GM21737 (cell line): ENCODE measurements around the gene UST.
"Not testable (repeated sequence)": the region's sequence is repeated elsewhere in the genome, so short reads cannot be mapped to it uniquely, and the experiment has no call there.

ENCODE experiments used
- ATAC-seq: cut with Tn5 transposase; IDR thresholded peaks from one replicate; pipeline ENCODE4 v1.9.1; 2021; ENCODE audit warnings: mild to moderate bottlenecking, moderate library complexity; ENCODE audit not compliant: unreplicated experiment

Gene UST

DNA sequence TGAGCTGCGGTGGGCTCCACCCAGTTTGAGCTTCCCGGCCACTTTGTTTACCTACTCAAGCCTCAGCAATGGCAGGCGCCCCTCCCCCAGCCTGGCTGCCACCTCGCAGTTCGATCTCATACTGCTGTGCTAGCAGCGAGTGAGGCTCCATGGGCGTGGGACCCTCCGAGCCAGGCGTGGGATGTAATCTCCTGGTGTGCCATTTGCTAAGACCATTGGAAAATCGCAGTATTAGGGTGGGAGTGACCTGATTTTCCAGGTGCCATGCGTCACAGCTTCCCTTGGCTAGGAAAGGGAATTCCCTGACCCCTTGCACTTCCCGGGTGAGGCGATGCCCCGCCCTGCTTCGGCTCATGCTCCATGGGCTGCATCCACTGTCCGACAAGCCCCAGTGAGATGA is 117.3 kb downstream of the UST start:
- not testable (repeated sequence) for ATAC-seq

DNA sequence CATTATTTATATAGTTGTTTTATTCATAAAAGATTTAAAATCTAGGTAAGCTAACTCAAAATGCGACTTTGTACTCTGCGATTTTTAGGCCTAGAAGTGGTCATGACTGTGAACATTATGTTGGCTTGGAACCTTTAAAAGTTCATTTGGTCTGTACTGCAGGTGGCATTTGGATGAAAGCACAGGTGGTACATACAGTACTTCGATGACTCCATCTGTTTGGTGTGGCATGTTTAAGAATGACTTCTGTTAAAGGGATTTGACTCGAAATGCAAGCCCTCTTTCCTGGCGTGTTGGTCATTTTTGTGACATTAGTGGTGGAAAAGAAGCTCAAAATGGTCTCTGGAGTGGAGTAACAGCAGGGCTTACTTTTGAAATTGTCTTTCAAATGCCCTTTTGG is 118.1 kb downstream of the UST start:
- ATAC-seq = no peak

DNA sequence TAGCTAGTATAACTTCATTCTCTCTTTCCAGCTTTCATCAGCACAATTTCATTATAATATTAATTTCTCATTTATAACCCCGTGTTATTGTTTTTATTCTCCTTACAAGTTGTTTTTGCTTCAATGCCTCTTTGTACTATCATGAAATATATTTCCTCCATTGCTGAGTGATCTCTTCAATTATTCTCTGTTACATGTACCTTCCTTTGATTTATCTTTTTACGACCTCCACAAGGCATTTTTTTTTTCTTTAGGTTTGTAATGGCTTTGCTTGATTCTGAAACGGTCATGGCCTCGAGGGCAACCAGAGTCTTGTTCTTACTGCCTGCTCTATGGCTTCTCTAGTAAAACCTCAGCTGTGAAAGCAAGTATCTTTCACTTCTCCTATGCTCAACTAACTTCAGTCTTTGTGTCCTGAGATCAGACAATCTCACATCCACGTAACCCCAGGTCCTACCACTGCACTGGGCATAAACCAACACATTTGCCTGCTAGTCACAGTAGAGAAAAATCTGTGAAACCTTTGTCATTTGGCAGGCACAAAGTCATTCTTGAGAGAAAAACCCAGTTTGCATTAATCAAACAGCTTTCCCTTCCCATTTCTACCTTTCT is 119.9 kb downstream of the UST start:
- peak; percentile 86 for ATAC-seq

DNA sequence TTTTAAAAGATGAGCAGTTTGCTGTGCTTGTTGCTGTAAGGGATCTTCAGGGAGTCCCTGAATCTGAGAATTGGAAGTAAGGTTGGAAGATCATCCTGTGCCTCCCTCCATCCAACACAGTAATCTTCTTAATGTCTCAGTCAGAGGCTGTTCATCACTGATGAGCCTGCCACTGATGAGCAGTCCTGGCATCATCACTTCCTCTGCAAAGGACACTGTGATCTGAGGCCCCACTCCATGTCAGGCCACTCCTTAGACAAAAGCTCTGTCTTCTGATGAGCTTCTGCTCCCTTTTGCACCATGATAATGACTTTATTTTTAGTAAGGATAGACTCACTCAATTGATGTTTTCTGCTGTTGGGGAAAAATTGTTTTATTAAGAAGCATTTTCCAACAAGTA is 121.0 kb downstream of the UST start:
- no peak for ATAC-seq

DNA sequence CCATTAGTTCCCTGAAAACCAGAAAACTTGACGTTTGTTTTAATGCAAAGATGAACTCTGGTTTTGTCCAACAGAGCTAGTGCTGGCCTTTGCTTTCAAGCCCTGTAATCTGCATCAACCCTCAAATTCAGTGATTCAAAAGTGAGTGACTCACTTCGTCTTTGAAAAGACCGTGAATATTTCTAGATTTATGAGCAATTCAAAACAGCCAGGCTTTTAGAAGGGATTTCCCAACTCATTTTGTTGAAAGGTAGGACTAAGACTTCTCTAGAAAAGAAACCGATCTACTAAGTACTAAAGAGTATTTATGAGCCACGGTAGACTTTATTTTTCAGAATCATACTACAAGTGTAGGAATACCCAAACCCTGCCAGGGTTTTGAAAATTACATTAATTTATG is 121.5 kb downstream of the UST start:
- ATAC-seq = no peak

DNA sequence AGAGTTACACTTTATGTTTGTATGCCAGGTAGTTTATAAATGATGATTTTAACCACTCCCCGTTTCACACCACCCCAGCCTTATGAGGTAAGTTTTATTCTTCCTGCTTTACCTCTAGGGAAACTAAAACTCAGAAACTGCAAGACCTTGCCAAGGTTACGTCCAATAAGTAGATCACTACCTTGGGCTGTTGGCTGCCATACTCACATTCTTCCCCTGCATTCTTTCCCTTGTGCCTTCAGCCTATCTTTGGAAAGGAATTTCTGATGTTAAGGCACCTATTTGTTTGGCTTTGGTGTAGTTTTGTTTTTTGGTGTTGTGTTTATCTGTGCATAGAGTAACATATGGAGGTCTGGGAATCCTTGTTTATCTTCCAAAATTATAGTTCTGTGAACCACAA is 122.1 kb downstream of the UST start:
- no peak for ATAC-seq

DNA sequence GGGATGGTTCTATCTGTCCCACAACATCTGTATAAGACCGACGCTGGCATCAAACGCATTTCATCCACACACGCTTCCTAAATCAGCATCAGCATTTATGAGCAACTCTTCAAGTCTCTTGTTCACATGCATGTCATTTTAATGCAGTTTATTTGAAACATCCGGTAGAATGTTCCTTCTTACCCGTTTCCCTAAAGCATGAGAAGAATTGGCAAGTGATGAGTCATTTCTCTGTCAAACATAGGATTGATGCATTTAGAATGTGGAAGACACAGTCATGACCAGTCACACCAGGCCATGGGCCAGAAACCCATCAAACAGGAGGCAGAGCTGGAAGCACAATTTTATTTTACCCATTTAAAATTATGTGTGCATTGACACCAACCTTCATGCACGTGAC is 122.8 kb downstream of the UST start:
- no peak for ATAC-seq

DNA sequence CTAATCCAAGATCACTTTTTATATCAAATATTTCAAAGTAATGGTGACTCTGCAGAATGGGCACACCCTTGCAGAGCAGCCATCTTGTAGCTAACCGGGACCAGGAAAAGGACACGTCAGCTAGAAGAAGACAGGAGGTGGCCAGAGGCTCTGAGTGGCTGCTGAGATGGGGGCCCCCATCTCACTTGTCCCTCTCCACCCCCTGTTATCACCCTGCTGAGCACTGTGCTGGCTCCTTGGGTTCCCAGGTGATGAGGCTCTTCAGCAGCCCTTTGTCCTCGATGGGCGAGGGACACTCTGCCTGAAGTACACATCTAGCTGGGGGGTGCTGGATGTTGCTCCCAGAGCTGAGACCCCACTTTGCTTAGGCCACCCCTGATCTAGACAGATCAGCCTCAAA is 126.3 kb downstream of the UST start:
- ATAC-seq = no peak

DNA sequence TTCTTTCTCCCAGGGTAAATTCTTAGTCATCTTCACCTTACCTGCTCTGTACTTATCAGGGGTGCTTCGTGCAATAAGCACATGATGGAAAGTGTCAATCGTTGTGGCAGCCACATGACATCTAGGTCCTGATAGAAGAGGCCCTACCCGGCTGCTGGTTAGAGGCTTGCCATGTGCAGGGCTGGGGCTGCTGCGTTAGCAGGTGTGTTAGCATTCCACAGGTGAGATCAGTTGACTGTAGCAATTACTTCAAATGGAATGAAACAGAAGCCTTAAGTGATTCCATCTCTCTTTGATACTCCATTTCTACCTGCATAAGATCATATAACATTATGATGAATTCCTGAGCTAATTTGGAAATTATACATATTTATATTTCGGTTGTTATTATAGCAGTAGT is 127.0 kb downstream of the UST start:
- no peak for ATAC-seq

DNA sequence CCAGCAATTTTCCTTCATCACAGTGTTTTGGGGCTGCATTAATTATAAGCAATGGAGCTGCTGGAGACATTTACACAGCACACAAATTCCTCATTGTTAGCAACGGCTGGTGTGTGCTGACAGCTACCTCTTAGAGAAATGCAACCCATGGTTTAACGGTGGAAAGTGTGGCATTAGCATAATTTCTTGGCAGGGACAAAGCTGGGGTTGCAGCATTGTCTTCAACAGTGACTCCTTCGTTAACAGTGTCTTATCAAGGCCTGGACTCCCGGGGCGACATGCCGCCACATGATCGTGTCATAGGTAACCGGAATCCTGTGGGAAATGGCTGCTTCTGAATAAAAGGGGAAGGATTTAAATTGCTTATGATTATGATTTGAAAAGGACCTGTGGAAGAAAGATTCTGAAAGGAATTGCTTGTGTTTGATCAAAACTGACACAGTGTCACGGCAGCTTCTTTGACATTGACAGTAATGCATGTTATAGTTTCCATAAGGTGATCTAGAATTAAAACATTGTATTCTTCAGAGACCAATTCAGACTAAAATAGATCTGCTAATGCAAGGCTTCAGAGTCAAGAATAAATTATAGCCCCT is 128.0 kb downstream of the UST start:
- no peak for ATAC-seq

DNA sequence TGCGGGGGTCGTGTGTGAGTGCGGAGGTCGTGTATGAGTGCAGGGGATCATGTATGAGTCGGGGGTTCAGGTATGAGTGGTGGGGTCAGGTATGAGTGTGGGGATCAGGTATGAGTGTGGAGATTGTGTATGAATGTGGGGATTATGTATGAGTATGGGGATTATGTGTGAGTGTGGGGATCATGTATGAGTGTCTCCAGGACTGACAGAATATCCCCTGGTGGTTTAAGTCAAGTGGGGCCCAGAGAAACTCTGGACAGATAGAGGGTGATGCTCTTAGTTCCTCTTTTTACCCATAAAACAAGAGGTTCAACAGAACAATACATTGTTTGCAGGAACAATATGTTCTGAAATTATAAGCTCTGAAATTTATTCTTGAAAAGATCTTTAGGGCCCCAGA is 131.9 kb downstream of the UST start:
- ATAC-seq = no peak

DNA sequence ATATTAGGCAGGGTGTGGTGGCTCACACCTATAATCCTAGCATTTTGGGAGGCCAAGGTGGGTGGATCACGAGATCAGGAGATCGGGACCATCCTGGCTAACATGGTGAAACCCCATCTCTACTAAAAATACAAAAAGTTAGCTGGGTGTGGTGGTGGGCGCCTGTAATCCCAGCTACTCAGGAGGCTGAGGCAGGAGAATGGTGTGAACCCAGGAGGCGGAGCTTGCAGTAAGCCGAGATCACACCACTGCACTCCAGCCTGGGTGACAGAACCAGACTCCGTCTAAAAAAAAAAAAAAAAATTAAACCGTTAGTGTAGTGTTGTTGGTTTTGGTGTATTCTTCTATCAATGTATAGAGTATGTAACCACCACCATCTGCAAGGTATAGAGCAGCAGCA is 133.9 kb downstream of the UST start:
- ATAC-seq = not testable (repeated sequence)

DNA sequence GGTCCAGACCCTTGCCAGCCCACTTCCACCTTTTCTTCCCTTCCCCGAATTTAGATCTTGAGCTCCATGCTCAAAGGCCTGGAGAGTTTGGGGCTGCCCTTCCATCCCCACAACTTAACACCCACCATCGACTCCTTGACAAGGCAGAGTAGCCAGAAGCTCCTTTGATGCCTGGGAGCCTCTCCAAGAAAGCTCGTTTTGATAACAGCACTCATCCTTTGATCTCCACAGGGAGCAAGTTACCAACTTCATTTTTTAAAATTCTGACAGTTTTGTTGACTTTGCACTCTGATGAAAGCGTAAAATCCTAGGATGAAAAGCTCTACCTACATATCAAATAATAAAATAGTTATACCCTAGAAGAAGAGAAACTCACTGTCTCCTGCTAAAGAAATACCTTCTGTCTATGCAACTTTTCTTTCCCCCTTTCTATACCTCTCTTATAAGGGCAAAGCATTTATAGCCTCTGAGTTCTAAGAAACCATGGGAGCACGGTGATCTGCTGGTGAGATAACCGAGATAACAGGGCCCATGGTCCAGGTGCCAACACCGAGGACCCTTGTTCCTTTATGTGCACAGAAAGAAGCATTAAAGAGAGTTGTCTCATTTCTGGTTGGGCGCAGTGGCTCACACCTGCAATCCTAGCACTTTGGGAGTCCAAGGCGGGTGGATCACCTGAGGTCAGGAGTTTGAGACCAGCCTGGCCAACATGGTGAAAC is 134.9 kb downstream of the UST start:
- ATAC-seq = no peak

DNA sequence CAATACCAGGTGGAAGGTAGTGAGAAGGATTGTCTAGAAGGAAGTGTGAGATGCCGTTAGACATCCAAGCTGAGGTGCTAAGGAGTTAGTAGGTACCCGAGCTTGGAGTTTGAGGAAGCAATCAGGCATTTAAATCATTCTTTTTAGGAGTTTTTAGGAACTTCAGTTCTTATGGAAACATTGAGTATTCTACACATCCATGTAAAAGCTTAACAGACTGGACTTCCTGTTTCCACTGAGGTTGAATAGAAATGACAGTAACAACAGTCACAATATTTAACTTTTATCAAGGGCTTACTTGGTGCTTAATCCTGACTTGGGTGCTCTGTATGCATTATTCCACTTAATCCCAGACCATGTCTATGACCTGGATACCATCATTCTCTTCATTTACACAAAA is 136.4 kb downstream of the UST start:
- no peak for ATAC-seq

DNA sequence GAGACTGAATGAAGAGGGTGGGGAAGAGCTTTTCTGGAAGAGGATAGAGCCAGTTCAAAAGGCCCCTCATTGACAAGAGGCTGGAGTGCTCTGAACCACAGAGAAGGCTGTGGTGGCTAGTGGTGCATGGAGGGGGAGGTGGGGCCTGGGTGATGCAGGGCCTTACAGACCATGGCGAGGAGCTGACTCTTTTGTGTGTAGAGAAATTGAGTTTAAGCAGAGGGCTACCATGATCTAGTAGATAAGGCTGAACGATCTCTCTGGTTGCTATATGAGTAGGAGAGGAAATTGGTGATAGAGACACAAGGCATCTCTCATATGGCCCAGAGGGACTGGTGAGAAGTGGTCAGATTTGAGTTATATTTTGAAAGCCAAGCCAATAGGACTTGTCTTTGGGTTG is 137.6 kb downstream of the UST start:
- ATAC-seq = no peak

DNA sequence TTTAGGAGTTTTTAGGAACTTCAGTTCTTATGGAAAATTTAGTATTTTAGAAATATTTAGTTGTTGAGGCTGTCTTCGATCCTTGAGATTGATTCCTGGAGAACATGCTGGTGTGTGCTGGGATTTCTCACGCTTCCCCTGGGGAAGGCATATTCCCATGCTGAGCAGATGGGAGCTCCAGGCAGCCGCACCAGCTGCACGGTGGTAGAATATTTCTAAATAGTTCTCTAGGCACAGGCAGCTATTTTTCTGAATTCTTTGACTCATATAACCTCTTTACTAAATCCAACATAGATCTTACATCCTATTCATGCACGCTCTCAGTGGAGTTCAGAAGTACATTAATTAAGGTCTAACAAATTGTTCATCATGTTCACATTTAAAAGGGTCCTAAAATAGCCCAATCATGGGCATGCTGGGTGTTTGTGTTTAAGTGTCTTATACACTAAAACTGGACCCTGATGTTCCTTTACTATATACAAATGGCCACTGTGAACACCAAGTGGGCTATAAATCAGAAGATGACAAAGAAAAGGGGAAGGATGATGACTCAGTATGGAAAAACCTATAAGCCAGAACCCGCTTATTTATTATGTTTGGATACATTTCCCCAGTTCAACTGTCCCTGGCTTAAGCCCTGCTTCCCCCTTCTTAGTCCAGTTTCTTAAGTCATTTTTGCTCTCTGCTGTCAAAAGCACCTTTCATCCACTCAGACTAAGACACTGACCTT is 138.5 kb downstream of the UST start:
- ATAC-seq = no peak

DNA sequence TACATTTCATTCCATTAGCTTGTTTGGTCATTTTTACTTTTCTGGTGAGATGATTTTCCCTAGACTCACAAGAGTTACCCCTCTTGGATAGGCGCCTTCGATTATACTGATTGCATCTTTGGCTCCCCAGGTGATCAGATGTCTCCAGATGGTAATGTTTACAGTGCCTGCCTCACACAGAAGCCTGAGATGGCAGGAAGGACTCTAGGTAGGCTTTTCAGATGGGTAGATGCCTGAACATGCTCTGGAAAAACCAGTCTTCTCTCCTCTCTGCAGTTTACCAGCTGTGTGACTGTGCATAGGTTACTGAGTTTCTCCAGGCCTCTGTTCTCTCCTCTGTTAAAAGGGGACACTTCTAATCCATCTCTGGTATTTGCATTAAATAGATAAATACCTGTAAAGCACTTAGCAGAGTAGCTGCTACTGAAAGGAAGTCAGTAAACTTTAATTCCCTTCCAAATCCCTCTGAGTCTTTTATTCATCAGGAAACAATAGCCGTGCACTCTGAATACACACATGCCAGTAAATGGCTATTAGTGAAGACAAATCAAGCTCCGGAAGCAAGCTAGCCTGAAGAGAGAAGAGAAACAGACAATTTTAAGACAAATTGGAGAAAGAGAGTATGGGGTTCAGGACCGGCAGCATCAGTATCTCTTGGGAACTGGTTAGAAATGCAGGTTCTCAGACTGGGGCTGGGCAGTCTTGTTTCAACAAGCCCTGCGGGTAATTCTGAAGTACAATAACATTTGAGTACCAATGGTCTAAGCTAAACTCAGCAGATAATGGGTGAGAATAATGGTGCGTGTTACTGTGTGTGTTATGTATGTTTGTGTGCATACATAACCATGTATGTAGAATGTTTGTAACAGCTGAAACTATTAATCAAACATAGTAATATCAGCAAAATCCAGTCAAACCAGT is 139.4 kb downstream of the UST start:
- ATAC-seq = no peak

DNA sequence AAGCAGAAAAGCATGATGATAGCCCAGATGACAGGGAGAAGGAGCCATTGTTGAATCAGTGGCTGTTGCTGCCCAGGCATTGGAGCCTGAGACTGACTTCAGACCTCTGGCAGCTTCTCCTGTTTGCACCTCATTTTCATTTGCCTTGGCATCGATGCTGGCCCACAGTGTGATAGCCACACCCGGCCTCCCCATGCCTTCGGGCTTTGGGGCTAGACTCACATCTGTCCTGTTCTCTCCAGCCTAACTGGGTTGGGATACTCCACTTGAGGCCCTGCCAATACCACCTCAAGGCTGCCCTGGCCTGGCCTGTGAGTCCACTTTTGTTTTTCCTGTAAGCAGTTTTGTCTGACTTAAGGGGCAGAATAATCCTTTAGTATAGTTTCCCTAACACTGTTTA is 140.4 kb downstream of the UST start:
- ATAC-seq = no peak

DNA sequence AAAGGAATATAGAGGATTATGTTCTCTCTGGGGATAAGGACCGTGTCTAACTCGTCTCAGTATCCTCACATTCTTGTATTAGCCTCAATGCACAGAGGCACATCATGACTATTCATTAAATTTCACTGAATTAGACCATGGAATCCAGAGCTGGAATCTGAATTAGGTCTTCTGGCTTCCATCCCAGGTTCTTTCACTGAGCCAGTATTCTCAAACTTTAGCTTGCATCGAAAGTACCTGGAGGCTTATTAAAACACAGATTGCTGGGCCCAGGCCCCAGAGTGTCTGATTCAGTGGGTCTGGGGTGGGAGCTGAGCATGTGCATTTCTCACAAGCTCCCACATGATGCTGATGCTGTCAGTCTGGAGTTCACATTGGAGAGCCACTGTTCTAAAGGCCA is 142.0 kb downstream of the UST start:
- no peak for ATAC-seq

DNA sequence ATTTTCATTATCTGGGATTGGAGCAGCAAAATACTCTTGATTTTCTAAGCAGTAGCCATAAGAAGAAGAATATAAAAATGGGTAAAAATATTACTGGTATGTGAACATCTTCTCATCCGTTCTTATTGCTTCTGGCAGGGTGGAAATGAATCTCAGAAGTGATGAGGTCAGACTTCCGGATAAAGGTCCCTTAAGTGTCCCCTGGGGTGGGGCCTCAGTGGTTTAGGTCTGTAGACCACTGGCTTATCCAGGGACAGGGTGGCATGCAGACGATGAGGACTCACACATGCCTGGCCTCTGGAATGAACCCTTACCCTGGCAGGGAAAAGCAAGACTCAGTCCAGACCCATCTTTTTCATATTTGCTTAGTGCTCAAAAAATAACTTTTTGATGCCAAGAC is 143.3 kb downstream of the UST start:
- ATAC-seq = no peak
